ENCODE measurements around the gene ITPKA. TPM values are rescaled to one million over a fixed set of nuclear protein-coding genes. Genes with fewer than 3 reads are reported as not detected.
A peak's percentile ranks its signal among the peaks of the same experiment; 100 is the strongest.

The ITPKA gene
- total and polyA plus RNA-seq, 2 of the 13 experiments (the other 11 are each of a cell fraction or from before 2014, with no cell fraction given): 13.2 to 41.3 TPM

DNA sequence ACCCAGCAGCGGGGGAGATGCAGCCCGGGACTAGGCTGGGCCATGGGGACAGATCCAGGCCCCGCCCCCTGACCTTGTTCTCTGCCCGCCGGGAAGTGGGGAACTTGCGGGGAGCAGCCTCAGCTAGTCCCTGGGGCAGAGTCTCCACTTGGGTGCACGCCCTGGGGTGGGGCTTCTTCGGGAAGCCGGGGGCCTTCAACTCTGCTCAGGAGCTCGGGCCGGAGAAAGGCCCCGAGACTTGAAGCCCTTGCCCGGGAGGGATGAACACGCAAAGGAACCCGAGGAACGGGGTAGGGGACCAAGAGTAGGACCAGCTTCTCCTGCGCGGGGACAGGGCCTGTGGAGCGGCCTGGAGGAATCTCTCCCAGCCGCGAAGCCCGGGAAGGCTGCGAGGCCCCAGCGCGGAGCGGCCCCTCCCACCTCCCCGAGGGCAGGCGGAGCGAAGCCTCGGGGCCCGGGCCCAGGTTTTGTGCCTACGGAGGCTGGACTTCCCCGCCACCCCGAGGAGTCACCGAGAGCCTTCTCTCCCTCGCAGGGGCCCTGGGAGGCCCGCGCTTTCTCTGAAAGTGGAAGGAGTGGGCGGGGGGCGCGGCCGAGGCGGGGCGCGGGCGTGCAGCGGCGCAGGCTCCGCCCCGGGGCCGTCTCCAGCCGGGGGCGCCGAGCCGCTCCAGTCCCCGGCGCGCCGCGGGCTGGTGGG lies at the start of gene ITPKA (continued):
- TF ChIP-seq, protein P1, sequence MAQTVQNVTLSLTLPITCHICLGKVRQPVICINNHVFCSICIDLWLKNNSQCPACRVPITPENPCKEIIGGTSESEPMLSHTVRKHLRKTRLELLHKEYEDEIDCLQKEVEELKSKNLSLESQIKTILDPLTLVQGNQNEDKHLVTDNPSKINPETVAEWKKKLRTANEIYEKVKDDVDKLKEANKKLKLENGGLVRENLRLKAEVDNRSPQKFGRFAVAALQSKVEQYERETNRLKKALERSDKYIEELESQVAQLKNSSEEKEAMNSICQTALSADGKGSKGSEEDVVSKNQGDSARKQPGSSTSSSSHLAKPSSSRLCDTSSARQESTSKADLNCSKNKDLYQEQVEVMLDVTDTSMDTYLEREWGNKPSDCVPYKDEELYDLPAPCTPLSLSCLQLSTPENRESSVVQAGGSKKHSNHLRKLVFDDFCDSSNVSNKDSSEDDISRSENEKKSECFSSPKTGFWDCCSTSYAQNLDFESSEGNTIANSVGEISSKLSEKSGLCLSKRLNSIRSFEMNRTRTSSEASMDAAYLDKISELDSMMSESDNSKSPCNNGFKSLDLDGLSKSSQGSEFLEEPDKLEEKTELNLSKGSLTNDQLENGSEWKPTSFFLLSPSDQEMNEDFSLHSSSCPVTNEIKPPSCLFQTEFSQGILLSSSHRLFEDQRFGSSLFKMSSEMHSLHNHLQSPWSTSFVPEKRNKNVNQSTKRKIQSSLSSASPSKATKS (CRISPR knock-in tag; IDR thresholded peaks at IDR 0.05): no peak
- TF ChIP-seq PHF21A (CRISPR knock-in tag; IDR thresholded peaks at IDR 0.05): peak; percentile 83
- peak; percentile 64; the same call in 1 of the 2 replicates for TF ChIP-seq MYC (CRISPR knock-in tag; IDR thresholded peaks at IDR 0.05; ENCODE audit: borderline replicate concordance)
- TF ChIP-seq ZBTB1 (CRISPR knock-in tag; IDR thresholded peaks at IDR 0.05; ENCODE audit: borderline replicate concordance): no peak
- no peak for TF ChIP-seq ZFP36L1 (CRISPR knock-in tag; IDR thresholded peaks at IDR 0.05)
- TF ChIP-seq, protein P2, sequence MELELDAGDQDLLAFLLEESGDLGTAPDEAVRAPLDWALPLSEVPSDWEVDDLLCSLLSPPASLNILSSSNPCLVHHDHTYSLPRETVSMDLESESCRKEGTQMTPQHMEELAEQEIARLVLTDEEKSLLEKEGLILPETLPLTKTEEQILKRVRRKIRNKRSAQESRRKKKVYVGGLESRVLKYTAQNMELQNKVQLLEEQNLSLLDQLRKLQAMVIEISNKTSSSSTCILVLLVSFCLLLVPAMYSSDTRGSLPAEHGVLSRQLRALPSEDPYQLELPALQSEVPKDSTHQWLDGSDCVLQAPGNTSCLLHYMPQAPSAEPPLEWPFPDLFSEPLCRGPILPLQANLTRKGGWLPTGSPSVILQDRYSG (CRISPR knock-in tag; IDR thresholded peaks at IDR 0.05): no peak
- TF ChIP-seq, protein P3, sequence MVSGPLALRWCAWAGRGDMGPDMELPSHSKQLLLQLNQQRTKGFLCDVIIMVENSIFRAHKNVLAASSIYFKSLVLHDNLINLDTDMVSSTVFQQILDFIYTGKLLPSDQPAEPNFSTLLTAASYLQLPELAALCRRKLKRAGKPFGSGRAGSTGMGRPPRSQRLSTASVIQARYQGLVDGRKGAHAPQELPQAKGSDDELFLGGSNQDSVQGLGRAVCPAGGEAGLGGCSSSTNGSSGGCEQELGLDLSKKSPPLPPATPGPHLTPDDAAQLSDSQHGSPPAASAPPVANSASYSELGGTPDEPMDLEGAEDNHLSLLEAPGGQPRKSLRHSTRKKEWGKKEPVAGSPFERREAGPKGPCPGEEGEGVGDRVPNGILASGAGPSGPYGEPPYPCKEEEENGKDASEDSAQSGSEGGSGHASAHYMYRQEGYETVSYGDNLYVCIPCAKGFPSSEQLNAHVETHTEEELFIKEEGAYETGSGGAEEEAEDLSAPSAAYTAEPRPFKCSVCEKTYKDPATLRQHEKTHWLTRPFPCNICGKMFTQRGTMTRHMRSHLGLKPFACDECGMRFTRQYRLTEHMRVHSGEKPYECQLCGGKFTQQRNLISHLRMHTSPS (CRISPR knock-in tag; IDR thresholded peaks at IDR 0.05; ENCODE audit: low read depth): 0 out of 2 replicates have a peak, but pooled peaks have one; percentile 42
- TF ChIP-seq, protein P4, sequence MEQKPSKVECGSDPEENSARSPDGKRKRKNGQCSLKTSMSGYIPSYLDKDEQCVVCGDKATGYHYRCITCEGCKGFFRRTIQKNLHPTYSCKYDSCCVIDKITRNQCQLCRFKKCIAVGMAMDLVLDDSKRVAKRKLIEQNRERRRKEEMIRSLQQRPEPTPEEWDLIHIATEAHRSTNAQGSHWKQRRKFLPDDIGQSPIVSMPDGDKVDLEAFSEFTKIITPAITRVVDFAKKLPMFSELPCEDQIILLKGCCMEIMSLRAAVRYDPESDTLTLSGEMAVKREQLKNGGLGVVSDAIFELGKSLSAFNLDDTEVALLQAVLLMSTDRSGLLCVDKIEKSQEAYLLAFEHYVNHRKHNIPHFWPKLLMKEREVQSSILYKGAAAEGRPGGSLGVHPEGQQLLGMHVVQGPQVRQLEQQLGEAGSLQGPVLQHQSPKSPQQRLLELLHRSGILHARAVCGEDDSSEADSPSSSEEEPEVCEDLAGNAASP (CRISPR knock-in tag; IDR thresholded peaks at IDR 0.05; ENCODE audit: borderline replicate concordance): no peak
- TF ChIP-seq, protein P5, sequence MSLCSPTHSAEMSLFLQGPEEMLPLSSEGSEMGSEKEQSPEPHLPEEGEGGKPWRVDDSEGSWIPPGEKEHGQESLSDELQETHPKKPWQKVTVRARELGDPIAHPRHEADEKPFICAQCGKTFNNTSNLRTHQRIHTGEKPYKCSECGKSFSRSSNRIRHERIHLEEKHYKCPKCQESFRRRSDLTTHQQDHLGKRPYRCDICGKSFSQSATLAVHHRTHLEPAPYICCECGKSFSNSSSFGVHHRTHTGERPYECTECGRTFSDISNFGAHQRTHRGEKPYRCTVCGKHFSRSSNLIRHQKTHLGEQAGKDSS (CRISPR knock-in tag; IDR thresholded peaks at IDR 0.05; ENCODE audit: borderline replicate concordance, low read depth): peak; percentile 68; the same call in 1 of the 2 replicates
- peak; percentile 66 for TF ChIP-seq ZNF124 (CRISPR knock-in tag; IDR thresholded peaks at IDR 0.05)
- no peak for TF ChIP-seq CBX2 (IDR thresholded peaks at IDR 0.05; ENCODE audit: low read depth, low read length)
- no peak for TF ChIP-seq CBX2 (CRISPR knock-in tag; IDR thresholded peaks at IDR 0.05; ENCODE audit: low read depth)
- TF ChIP-seq HIVEP1 (CRISPR knock-in tag; IDR thresholded peaks at IDR 0.05): peak; percentile 65; the same call in 1 of the 2 replicates
- TF ChIP-seq EHMT2 (IDR thresholded peaks at IDR 0.05; ENCODE audit: borderline replicate concordance, low read depth, low read length): no peak
- peak; percentile 82 for TF ChIP-seq SAP130 (CRISPR knock-in tag; IDR thresholded peaks at IDR 0.05; ENCODE audit: low read depth)
- TF ChIP-seq MIER3 (CRISPR knock-in tag; IDR thresholded peaks at IDR 0.05; ENCODE audit: borderline replicate concordance): no peak
- peak; percentile 72; the same call in 1 of the 2 replicates for TF ChIP-seq ZSCAN9 (CRISPR knock-in tag; IDR thresholded peaks at IDR 0.05; ENCODE audit: borderline replicate concordance)
- TF ChIP-seq CHD2 (IDR thresholded peaks at IDR 0.05; ENCODE audit: low read depth, low read length): no peak
- TF ChIP-seq, protein P6, sequence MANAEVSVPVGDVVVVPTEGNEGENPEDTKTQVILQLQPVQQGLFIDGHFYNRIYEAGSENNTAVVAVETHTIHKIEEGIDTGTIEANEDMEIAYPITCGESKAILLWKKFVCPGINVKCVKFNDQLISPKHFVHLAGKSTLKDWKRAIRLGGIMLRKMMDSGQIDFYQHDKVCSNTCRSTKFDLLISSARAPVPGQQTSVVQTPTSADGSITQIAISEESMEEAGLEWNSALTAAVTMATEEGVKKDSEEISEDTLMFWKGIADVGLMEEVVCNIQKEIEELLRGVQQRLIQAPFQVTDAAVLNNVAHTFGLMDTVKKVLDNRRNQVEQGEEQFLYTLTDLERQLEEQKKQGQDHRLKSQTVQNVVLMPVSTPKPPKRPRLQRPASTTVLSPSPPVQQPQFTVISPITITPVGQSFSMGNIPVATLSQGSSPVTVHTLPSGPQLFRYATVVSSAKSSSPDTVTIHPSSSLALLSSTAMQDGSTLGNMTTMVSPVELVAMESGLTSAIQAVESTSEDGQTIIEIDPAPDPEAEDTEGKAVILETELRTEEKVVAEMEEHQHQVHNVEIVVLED (CRISPR knock-in tag; IDR thresholded peaks at IDR 0.05; ENCODE audit: borderline replicate concordance): peak; percentile 62; the same call in 1 of the 2 replicates
- no peak for TF ChIP-seq TCF7 (IDR thresholded peaks at IDR 0.05; ENCODE audit: low read depth)
- TF ChIP-seq SP140L (CRISPR knock-in tag; IDR thresholded peaks at IDR 0.05; ENCODE audit: borderline replicate concordance): no peak
